ENCODE measurements around the gene TFEB. TPM values are rescaled to one million over a fixed set of nuclear protein-coding genes. Genes with fewer than 3 reads are reported as not detected.

TFEB gene
- total RNA-seq, 1 experiment from 2014 or later, result 1.8 TPM

DNA sequence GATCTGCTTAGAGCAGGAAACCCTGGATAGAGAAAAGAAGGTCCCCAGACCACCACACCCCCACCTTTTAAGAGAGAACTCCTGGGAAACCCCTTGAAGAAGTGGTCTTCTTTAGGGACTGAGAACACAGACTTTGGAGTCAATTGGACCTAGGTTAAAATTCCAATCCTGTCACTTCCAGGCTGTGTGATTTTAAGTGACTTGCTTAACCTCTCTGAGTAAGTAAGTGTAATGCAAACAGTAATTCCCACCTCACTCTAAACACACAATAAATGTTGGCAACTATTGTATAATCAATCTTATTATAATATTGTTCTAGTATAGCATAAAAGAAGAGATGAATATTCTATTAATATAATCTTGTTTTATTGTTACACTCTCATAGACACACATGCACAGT lies 3.3 kb downstream of the TFEB start:
- TF ChIP-seq, protein P1, sequence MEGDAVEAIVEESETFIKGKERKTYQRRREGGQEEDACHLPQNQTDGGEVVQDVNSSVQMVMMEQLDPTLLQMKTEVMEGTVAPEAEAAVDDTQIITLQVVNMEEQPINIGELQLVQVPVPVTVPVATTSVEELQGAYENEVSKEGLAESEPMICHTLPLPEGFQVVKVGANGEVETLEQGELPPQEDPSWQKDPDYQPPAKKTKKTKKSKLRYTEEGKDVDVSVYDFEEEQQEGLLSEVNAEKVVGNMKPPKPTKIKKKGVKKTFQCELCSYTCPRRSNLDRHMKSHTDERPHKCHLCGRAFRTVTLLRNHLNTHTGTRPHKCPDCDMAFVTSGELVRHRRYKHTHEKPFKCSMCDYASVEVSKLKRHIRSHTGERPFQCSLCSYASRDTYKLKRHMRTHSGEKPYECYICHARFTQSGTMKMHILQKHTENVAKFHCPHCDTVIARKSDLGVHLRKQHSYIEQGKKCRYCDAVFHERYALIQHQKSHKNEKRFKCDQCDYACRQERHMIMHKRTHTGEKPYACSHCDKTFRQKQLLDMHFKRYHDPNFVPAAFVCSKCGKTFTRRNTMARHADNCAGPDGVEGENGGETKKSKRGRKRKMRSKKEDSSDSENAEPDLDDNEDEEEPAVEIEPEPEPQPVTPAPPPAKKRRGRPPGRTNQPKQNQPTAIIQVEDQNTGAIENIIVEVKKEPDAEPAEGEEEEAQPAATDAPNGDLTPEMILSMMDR (conservative IDR thresholded peaks at IDR 0.05; ENCODE audit: low read depth, low read length), result no peak
- TF ChIP-seq EZH2 (IDR thresholded peaks at IDR 0.05; ENCODE audit: borderline replicate concordance, low read depth, low read length, poor library complexity, severe bottlenecking), result no peak
- CTCF ChIA-PET, result no interaction called here

DNA sequence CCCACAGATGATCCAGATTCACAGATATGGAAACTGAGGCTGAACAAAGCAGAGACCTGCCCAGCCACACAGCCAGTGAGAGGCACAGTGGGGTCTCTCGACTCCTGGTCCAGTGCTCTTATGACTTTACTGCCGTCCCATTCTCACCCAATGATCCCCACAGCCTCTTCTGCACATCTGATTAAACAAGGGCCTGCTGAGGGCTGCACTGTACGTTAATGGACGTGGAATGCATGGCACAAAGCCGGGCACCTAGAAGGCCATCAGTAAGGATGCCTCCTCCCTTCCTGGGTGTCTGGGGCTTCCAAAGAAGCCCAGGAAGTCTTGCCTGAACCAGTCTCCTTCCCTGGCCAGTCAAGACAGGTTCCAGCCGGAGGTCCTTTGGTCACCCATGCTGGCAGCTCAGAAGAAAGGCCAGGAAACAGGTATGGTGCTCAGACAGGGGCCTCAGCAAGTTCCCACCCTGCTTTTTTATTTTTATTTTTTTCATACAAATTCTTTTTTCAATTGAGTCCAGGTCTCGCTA lies 3.8 kb downstream of the TFEB start:
- Histone ChIP-seq H3K4me3 (ENCODE audit: low read depth, low read length, poor library complexity, severe bottlenecking) (no peak overlapping the region), H3K9me3 (ENCODE audit: low read depth, low read length, poor library complexity, severe bottlenecking) (no peaks in the 10 kb centered on the region), H3K4me1 (ENCODE audit: insufficient read depth, low read length, poor library complexity, severe bottlenecking) (peaks cover 31% of the 10 kb centered on the region), H3K27me3 (replicated peaks; ENCODE audit: insufficient read depth, low read depth, low read length, poor library complexity) (no peaks in the 10 kb centered on the region), H3K36me3 (ENCODE audit: insufficient read depth, low read length, poor library complexity, severe bottlenecking) (no peaks in the 10 kb centered on the region), H3K27ac (ENCODE audit: low read depth, low read length, poor library complexity, severe bottlenecking) (no peak overlapping the region)
- ChIA-PET POLR2A (ENCODE audit: low non-redundant PET) (no interaction called here), CTCF (no interaction called here)
- intact Hi-C loops (cut with micrococcal nuclease; ENCODE audit: unreplicated experiment), result no loop called here
- BruUV-seq (replicated peaks), result no TSS peak
- DNase-seq (ENCODE audit: low spot score), result no peak
- TF ChIP-seq, protein P1 (conservative IDR thresholded peaks at IDR 0.05; ENCODE audit: low read depth, low read length), result no peak
- no peak for TF ChIP-seq EZH2 (IDR thresholded peaks at IDR 0.05; ENCODE audit: borderline replicate concordance, low read depth, low read length, poor library complexity, severe bottlenecking)

More for the DNA sequence above, 3.3 kb downstream of the TFEB start:
- H3K4me1 ChIP-seq (ENCODE audit: insufficient read depth, low read length, poor library complexity, severe bottlenecking), result peaks cover 31% of the 10 kb centered on the region
- H3K27me3 ChIP-seq (replicated peaks; ENCODE audit: insufficient read depth, low read depth, low read length, poor library complexity), result no peaks in the 10 kb centered on the region
- no peak overlapping the region for H3K4me3 ChIP-seq (ENCODE audit: low read depth, low read length, poor library complexity, severe bottlenecking)
- no TSS peak for BruUV-seq (replicated peaks)
- no peaks in the 10 kb centered on the region for H3K36me3 ChIP-seq (ENCODE audit: insufficient read depth, low read length, poor library complexity, severe bottlenecking)
- intact Hi-C loops (cut with micrococcal nuclease; ENCODE audit: unreplicated experiment), result no loop called here
- DNase-seq (ENCODE audit: low spot score), result no peak
- H3K27ac ChIP-seq (ENCODE audit: low read depth, low read length, poor library complexity, severe bottlenecking), result no peak overlapping the region
- POLR2A ChIA-PET (ENCODE audit: low non-redundant PET), result no interaction called here
- H3K9me3 ChIP-seq (ENCODE audit: low read depth, low read length, poor library complexity, severe bottlenecking), result no peaks in the 10 kb centered on the region

DNA sequence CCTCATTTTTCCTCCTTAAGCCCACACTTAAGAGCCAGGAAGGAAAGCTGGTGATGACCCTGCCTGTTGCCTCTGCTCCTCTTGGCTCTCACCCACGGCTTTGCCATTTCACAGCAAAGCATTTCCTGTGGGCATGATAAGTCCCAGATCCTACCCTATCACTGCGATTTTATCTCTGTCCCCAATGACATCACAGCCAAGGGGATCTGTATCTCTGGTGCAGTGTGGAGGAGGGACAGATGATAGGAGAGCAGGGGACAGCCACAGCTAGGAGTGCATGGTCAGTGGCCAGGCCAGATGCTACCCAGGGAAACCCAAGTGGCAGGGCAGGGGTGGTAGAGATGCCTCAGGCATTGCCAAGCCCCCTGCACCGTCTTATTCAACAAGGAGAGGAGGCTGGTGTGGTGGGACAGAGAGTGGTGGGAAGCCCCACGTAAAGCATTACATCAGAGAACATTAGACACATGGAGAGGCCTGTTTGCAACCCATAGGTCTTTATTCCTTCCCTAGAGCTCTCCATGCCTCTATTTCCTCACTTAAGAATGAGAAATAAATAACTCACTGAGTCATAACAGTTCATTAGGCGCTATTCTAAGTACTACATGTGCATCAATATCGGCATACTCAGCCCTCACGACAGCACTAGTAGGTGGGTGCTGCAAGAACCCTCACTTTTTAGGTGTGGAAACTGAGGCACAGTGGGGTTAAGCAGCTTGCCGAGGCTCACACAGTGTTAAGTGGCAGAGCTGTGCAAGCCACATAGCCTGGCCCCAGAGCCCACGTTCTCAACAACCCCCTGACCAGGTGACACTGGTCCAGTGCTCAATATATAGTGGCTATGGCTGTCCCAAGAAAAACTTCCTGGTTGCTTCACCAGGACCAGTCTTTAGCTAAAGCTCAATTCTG lies 4.6 kb downstream of the TFEB start:
- TF ChIP-seq EZH2 (IDR thresholded peaks at IDR 0.05; ENCODE audit: borderline replicate concordance, low read depth, low read length, poor library complexity, severe bottlenecking), result no peak
- TF ChIP-seq, protein P1 (conservative IDR thresholded peaks at IDR 0.05; ENCODE audit: low read depth, low read length), result no peak

More for the DNA sequence above, 4.6 kb downstream of the TFEB start:
- H3K4me3 ChIP-seq (ENCODE audit: low read depth, low read length, poor library complexity, severe bottlenecking), result no peak overlapping the region
- intact Hi-C loops (cut with micrococcal nuclease; ENCODE audit: unreplicated experiment), result no loop called here
- ChIA-PET CTCF (no interaction called here), POLR2A (ENCODE audit: low non-redundant PET) (no interaction called here)
- DNase-seq (ENCODE audit: low spot score), result peak; percentile 64
- BruUV-seq (replicated peaks), result no TSS peak
- H3K27ac ChIP-seq (ENCODE audit: low read depth, low read length, poor library complexity, severe bottlenecking), result no peak overlapping the region
- no peaks in the 10 kb centered on the region for H3K9me3 ChIP-seq (ENCODE audit: low read depth, low read length, poor library complexity, severe bottlenecking)
- no peaks in the 10 kb centered on the region for H3K36me3 ChIP-seq (ENCODE audit: insufficient read depth, low read length, poor library complexity, severe bottlenecking)
- H3K4me1 ChIP-seq (ENCODE audit: insufficient read depth, low read length, poor library complexity, severe bottlenecking), result peaks cover 25% of the 10 kb centered on the region
- no peaks in the 10 kb centered on the region for H3K27me3 ChIP-seq (replicated peaks; ENCODE audit: insufficient read depth, low read depth, low read length, poor library complexity)
